Hepatocyte (in vitro differentiated cells): ENCODE results near the gene METRN.

ENCODE experiments used
- EZH2 ChIP-seq: fragments of 200-600 bp; sonication (generic); IDR thresholded peaks from 2 replicates; pipeline ENCODE4 v1.6.1; 2016; ENCODE audit warnings: antibody characterized with exemption, mild to moderate bottlenecking, borderline replicate concordance
- EZH2phosphoT487 ChIP-seq: fragments of 200-600 bp; sonication (generic); IDR thresholded peaks from one replicate; pipeline ENCODE4 v1.6.1; 2018; ENCODE audit warnings: antibody characterized with exemption, mild to moderate bottlenecking, low read depth, moderate library complexity; ENCODE audit not compliant: unreplicated experiment, severe bottlenecking
- TF ChIP-seq, protein P1 (sequence below): fragments of 200-600 bp; sonication (generic); IDR thresholded peaks from 2 replicates; pipeline ENCODE4 v1.5.1; 2016; ENCODE audit warnings: antibody characterized with exemption, mild to moderate bottlenecking; ENCODE audit not compliant: poor library complexity

DNA sequence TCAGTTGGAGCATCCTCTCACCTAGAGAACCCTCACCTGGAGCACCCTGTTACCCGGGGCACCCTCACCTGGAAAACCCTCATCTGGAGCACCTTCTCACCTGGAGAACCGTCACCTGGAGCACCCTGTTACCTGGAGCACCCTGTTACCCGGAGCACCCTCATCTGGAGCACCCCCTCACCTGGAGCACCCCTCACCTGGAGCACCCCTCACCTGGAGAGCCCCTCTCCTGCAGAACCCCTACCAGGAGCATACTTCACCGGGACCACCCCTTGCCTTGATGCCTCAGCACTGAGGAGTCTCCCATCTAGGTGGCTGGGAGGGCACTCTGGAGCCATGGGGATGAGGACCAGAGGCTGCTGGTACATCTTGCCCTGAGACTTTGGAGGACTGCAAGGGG lies 6.0 kb upstream of the METRN start:
- TF ChIP-seq EZH2phosphoT487 = no peak
- TF ChIP-seq, protein P1, sequence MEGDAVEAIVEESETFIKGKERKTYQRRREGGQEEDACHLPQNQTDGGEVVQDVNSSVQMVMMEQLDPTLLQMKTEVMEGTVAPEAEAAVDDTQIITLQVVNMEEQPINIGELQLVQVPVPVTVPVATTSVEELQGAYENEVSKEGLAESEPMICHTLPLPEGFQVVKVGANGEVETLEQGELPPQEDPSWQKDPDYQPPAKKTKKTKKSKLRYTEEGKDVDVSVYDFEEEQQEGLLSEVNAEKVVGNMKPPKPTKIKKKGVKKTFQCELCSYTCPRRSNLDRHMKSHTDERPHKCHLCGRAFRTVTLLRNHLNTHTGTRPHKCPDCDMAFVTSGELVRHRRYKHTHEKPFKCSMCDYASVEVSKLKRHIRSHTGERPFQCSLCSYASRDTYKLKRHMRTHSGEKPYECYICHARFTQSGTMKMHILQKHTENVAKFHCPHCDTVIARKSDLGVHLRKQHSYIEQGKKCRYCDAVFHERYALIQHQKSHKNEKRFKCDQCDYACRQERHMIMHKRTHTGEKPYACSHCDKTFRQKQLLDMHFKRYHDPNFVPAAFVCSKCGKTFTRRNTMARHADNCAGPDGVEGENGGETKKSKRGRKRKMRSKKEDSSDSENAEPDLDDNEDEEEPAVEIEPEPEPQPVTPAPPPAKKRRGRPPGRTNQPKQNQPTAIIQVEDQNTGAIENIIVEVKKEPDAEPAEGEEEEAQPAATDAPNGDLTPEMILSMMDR = no peak
- no peak for TF ChIP-seq EZH2
